ENCODE results near the gene ZNF565.
"Not testable (repeated sequence)": the region's sequence is repeated elsewhere in the genome, so short reads cannot be mapped to it uniquely, and the experiment has no call there.

The ZNF565 gene

DNA sequence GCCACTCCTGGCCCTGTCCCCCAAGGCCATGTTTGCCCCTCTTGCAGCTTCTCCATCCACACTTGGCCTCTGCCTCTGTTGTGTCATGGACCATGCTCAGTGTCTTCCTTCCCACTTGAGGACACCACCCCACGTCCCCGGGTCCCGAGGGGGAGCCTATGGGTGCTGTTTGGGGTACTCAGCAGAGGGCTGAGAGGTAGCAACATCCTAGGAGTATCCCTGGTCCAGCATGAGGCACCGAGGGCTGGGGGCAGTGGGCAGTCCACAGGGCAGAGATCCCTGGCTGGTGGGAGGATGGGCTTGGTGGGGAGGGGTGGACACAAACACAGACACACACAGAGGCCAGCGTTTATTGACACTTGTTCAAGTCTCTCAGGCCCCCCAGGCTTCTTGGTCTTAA, 63.9 kb downstream of the ZNF565 start:
- no peak for DNase-seq (ENCODE audit: low spot score)

DNA sequence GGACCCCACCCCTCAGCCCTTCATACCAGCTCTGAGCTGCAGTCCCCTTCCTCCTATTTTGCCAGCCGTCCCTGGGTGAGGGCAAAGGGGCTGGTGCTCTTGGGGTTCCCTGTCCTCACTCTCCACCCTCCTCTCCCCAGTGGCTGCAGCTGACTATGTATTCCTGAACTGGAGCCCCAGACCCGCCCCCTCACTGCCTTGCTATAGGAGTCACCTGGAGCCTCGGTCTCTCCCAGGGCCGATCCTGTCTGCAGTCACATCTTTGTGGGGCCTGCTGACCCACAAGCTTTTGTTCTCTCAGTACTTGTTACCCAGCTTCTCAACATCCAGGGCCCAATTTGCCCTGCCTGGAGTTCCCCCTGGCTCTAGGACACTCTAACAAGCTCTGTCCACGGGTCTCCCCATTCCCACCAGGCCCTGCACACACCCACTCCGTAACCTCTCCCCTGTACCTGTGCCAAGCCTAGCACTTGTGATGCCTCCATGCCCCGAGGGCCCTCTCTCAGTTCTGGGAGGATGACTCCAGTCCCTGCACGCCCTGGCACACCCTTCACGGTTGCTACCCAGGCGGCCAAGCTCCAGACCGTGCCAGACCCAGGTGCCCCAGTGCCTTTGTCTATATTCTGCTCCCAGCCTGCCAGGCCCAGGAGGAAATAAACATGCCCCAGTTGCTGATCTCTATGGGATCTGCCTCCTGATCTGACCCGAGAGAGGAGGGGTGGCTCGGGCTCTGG, 64.6 kb downstream of the ZNF565 start:
- no peak for DNase-seq (ENCODE audit: low spot score)

DNA sequence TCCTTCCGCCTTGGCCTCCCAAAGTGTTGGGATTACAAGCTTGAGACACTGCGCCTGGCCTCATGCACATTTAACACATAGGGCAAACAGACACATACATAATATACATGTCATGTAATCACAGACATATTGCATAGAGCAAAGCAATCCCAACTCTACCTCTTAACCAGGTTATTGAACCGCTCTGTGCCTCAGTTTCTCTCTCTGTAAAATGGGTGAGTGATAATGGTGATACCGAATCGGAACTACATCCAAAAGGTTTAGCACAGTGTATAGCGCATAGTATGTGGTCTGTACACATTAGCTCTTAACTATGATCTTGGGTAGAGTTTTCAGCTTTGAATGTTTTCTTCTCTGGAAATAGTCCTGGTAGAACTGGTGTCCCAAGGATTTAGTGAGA, 69.8 kb downstream of the ZNF565 start:
- no peak for DNase-seq (ENCODE audit: low spot score)

DNA sequence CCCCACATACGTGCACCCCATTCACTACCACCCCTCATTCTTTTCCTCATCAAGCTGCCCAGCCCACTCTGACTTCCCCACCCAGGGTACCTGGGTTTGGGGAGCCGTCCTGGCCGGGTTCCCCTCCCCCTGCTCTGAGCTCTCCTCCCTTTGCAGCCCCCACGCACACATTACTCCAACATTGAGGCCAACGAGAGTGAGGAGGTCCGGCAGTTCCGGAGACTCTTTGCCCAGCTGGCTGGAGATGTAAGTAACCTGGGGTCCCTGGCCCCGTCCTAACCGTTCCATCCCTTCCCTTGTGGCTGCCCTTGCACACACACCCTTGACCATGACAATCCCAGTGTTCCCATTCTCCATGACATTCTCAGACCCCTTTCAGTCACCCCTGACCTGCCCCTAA, 72.0 kb downstream of the ZNF565 start:
- no peak for DNase-seq (ENCODE audit: low spot score)

DNA sequence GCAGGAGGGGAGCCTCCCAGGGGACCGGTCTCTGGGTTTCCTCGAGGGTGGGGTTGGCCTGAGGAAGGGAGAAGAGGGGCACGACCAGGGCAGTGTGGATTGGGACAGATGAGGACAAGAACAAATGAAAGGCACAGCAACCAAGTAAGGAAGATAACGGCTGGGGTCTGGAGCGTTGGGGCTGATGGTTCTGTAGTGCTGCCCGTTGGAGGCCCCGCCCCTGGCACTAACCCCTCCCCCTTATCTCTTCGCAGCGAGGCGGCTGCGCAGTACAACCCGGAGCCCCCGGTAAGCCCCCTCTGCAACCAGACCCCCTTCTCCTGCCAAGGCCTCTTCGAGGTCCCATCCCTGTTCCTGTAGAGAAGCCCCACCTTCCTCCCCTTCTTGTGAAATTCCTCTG, 72.4 kb downstream of the ZNF565 start:
- DNase-seq (ENCODE audit: low spot score): no peak

DNA sequence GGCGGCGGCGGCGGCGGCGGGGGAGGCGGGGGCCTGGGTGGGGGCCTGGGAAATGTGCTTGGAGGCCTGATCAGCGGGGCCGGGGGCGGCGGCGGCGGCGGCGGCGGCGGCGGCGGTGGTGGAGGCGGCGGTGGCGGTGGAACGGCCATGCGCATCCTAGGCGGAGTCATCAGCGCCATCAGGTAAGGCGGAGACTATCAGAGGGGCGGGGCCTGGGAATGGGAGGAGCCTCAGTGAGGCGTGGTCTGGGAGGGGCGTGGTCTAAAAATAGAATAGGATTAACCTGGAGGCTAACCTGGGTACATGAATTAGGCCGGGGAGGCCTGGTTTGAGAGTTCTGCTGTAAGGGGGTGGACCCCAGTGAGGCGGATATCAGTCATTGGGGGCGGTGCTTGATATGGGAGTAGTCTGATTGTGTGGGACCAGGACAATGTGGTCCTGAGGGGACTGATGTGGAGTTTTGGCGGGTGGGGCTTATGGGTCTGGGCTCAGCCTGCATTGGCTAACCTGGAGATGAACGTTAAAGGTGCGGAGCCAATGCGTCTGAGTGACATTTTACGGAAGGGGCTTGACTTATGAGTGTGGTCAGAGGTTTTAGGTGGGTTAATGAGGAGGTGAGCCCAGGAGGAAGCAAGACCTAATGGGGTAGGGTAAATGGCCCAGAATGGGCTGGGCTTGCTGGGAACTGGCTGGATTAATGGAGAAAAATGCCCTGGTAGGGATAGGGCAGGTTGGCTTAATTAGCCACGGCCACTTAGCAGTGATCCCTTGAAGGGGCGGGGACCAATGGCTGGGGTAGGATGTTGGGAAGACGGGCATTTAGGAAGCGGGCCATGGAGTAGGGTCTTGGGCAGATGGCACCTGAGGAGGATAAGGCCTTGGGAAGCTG, 73.2 kb downstream of the ZNF565 start:
- peak; percentile 74 for DNase-seq (ENCODE audit: low spot score)

DNA sequence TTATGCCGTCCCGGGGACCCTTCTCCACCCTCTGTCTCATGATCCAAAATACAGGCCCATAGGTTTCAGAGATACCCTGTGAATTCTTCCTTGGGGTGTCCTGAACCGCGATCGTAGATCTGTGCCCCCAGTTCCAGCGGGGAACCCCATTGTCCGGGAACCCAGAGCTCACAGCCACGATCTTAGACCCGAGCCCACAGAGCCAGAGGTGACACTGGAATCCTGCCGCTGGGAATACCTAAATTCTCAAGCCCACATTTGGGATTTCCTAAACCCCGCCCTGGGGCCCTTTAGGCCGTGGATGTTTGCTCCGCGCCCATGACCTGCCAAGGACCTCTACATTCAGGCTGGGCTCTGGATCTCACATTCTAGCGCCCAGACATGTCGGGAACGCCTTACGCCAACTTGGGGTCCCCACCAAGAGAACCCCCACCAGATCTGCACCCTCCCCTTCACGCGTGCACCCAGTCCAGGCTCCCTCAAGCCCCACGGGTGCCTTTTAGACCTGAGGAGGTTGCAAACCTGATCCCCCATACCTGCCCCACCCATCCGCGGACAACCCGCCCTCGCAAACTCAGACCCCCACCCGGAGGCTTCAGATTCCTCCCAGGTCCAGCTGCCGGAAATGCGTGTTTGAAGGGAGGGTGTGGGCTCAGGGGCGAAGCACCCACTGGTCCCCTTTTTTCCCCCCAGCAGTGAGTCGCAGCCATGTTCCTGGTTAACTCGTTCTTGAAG, 74.0 kb downstream of the ZNF565 start:
- peak; percentile 51 for DNase-seq (ENCODE audit: low spot score)

DNA sequence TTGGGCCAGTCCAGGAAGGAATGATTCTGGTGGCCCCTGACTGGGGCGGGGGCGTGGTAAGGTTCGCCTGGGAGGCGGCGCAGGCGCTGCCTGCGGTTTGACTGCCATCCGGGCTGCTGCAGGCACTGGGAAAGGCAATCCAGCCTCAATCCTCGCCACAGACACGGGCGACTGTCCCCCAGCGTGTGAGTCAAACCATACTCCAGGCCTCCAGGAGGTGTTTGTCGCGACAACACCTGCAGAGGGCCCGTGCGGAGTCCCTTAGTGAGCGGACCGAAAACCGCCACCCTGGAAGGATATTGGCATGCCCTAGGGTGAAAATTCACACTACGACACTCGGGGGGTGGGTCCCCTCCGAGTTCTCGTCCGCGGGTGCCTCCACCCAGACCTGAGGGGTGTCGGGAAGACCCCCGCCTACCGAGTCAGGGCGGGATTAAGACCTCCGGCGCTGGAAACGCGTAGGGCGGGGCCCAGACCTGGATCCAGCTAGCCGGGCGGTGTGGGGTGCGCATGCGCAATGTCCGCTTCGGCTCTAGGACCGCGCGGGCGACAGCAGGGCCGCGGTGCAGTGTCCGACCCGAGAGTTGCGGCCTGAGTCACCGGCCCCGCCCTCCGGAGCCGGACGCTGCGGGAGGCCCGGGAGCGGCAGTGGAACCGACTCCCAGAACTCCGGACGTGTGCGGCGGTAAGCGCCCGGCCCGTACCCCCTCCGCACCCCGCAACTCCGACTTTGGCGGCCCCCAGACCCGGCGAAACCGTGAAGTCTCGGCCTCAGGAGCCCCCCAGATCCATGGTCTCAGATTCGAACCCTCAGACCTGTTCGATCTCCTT, 74.8 kb downstream of the ZNF565 start, which contains the start of gene CAPNS1:
CAPNS1 (plus strand) TSS at position 594 of the 831 bp plus-strand sequence. CDS start 946 bp downstream, outside the sequence.
- peak; percentile 94 for DNase-seq (ENCODE audit: low spot score)

DNA sequence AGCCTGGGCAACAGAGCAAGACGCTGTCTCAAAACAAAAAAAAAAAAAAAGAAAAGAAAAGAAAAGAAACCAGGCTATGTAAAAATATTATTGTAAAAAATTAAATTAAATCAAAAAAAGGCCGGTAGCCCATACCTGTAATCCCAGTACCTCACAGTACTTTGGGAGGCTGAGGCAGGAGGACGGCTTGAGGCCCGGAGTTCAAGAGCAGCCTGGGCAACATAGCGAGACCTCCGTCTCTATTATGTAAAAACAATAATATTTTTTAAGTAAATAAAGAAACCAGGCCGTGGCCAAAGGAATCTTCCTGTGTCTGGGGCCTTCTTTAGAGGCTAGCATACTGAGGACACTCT, 75.4 kb downstream of the ZNF565 start:
- no peak for DNase-seq (ENCODE audit: low spot score)

DNA sequence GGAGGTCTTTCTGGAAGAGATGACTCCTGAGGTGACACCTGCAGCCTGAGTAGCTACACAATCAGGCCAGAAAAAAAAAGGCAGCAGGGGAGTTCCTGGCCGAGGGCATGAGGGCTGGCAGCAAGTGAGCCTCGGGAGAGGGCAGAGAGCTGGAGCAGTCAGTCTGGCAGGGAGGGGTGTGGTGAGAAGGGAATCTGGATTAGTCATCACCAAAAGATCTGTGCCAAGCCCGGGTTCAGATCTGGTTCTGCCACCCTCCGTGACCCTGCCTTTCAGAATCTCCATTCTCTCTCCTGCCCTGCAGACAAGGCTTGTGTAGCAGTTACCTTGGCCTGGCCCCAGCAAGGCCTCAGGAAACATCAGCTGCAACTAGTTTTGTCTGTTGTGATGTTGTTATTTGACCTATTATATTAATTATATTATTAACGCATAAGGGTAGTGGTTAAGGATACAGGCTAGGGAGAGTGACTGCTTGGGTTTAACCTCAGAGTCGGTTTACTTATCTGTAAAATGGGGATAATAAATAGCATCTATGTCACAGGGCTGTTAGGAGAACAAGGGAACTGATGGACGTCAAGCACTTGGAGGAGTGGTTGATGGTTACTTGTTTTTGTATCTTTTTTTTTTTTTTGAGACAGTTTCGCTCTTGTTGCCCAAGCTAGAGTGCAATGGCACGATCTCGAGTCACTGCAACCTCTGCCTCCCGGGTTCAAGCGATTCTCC, 77.3 kb downstream of the ZNF565 start:
- DNase-seq (ENCODE audit: low spot score): no peak

DNA sequence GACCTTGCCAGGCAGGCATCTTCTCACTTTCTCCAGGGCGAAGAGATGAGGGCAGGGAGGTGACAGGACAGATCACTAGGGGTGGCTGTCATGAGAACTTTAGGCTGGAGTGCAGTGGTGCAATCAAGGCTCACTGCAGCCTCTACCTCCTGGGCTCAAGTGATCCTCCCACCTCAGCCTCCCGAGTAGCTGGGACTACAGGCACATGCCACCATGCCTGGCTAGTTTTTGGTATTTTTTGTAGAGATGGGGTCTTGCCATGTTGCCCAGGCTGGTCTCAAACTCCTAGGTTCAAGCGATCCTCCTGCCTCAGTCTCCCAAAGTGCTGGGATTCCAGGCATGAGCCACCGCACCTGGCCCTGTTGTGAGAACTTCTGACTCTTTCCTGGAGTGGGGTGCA, 79.6 kb downstream of the ZNF565 start:
- DNase-seq (ENCODE audit: low spot score): not testable (repeated sequence)

Small RNA genes within 50 kb of the gene (small RNA-seq; reads per million reads assigned to genes)
- 0 reads per million in 2 experiments for gene RF00019
